ENCODE measurements around the gene SGMS2. TPM values are rescaled to one million over a fixed set of nuclear protein-coding genes. Genes with fewer than 3 reads are reported as not detected.

The SGMS2 gene
- total RNA-seq, 1 experiment from 2014 or later, result 58.7 TPM

GRCh38 chr4:107915220-107915619 lies 90.5 kb downstream of the SGMS2 start:
- Histone ChIP-seq H3F3A (ENCODE audit: low read length, unreplicated experiment) (no peaks in the 10 kb centered on the region), H3K4me1 (ENCODE audit: insufficient read depth, low read length) (no peaks in the 10 kb centered on the region), H3K4me2 (ENCODE audit: low read length) (no peak overlapping the region), H3K36me3 (ENCODE audit: low read depth, low read length) (no peaks in the 10 kb centered on the region), H3K9ac (ENCODE audit: low read length) (no peak overlapping the region), H2AFZ (ENCODE audit: low read length) (no peak overlapping the region), H3K4me3 (ENCODE audit: low read length) (no peak overlapping the region), H3K9me2 (replicated peaks; ENCODE audit: low read length) (no peaks in the 10 kb centered on the region), H4K20me1 (ENCODE audit: low read length) (no peaks in the 10 kb centered on the region), H3K9me3 (ENCODE audit: low read length) (no peaks in the 10 kb centered on the region), H3K27me3 (ENCODE audit: low read length) (no peaks in the 10 kb centered on the region), H3K27ac (ENCODE audit: low read length) (no peak overlapping the region), H3K79me2 (ENCODE audit: low read length) (no peaks in the 10 kb centered on the region)
- ATAC-seq (no peak), DNase-seq (no peak)
- BruUV-seq (replicated peaks), result no TSS peak
- intact Hi-C loops (cut with micrococcal nuclease), result no loop called here
- CTCF ChIA-PET, result no interaction called here
- POLR2A ChIA-PET (ENCODE audit: unreplicated experiment), result no interaction called here
- TF ChIP-seq EZH2phosphoT487 (IDR thresholded peaks at IDR 0.05; ENCODE audit: borderline replicate concordance, low read length) (no peak), CTCF (conservative IDR thresholded peaks at IDR 0.05; ENCODE audit: low read depth, low read length) (no peak), EZH2 (IDR thresholded peaks at IDR 0.05; ENCODE audit: low read length, unreplicated experiment) (no peak)

DNA sequence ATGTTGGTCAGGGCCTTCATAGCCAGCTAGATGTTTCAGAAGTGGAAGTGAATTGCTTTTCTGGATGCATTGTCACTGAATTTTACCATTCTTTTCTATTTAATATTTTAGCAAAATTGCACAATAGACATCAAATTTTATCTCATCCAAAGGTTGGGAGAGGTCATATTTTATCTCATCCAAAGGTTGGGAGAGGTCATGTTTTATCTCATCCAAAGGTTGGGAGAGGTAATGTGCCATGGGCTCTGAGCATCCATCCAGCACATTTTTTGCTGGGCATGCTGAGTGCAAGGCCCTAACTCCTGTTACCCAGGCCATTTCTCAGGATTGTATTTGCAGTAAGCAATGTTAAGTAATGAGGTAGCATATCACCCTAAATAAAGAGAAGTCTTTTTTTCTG lies 91.9 kb downstream of the SGMS2 start:
- no peaks in the 10 kb centered on the region for H3F3A ChIP-seq (ENCODE audit: low read length, unreplicated experiment)
- no peaks in the 10 kb centered on the region for H3K9me3 ChIP-seq (ENCODE audit: low read length)
- ATAC-seq, result no peak

GRCh38 chr4:107917500-107917899 lies 92.8 kb downstream of the SGMS2 start:
- Histone ChIP-seq H4K20me1 (ENCODE audit: low read length) (no peaks in the 10 kb centered on the region), H3K9me3 (ENCODE audit: low read length) (no peaks in the 10 kb centered on the region), H3K9ac (ENCODE audit: low read length) (no peak overlapping the region), H3K27me3 (ENCODE audit: low read length) (no peaks in the 10 kb centered on the region), H3F3A (ENCODE audit: low read length, unreplicated experiment) (no peaks in the 10 kb centered on the region), H3K4me2 (ENCODE audit: low read length) (no peak overlapping the region), H3K4me1 (ENCODE audit: insufficient read depth, low read length) (0 out of 2 replicates have a peak, but pooled peaks cover 5% of the 10 kb centered on the region), H3K36me3 (ENCODE audit: low read depth, low read length) (no peaks in the 10 kb centered on the region), H3K27ac (ENCODE audit: low read length) (no peak overlapping the region), H2AFZ (ENCODE audit: low read length) (no peak overlapping the region), H3K9me2 (replicated peaks; ENCODE audit: low read length) (no peaks in the 10 kb centered on the region), H3K4me3 (ENCODE audit: low read length) (no peak overlapping the region), H3K79me2 (ENCODE audit: low read length) (no peaks in the 10 kb centered on the region)
- CTCF ChIA-PET, result no interaction called here
- no peak for DNase-seq
- intact Hi-C loops (cut with micrococcal nuclease), result no loop called here
- no TSS peak for BruUV-seq (replicated peaks)
- no peak for ATAC-seq
- no peak for TF ChIP-seq EZH2 (IDR thresholded peaks at IDR 0.05; ENCODE audit: low read length, unreplicated experiment)
- no peak for TF ChIP-seq EZH2phosphoT487 (IDR thresholded peaks at IDR 0.05; ENCODE audit: borderline replicate concordance, low read length)
- TF ChIP-seq CTCF (conservative IDR thresholded peaks at IDR 0.05; ENCODE audit: low read depth, low read length), result no peak
- POLR2A ChIA-PET (ENCODE audit: unreplicated experiment), result no interaction called here

More for the DNA sequence above, 91.9 kb downstream of the SGMS2 start:
- no peak overlapping the region for H3K27ac ChIP-seq (ENCODE audit: low read length)
- no peaks in the 10 kb centered on the region for H3K9me2 ChIP-seq (replicated peaks; ENCODE audit: low read length)
- no peaks in the 10 kb centered on the region for H3K4me1 ChIP-seq (ENCODE audit: insufficient read depth, low read length)
- ChIA-PET POLR2A (ENCODE audit: unreplicated experiment) (no interaction called here), CTCF (no interaction called here)
- no peak for DNase-seq
- no peaks in the 10 kb centered on the region for H3K27me3 ChIP-seq (ENCODE audit: low read length)
- no peak overlapping the region for H3K4me2 ChIP-seq (ENCODE audit: low read length)
- BruUV-seq (replicated peaks), result no TSS peak
- TF ChIP-seq EZH2 (IDR thresholded peaks at IDR 0.05; ENCODE audit: low read length, unreplicated experiment), result no peak
- no peaks in the 10 kb centered on the region for H3K79me2 ChIP-seq (ENCODE audit: low read length)
- H3K4me3 ChIP-seq (ENCODE audit: low read length), result no peak overlapping the region
- H2AFZ ChIP-seq (ENCODE audit: low read length), result no peak overlapping the region
- no peak overlapping the region for H3K9ac ChIP-seq (ENCODE audit: low read length)
- intact Hi-C loops (cut with micrococcal nuclease), result no loop called here
- H3K36me3 ChIP-seq (ENCODE audit: low read depth, low read length), result no peaks in the 10 kb centered on the region
- no peaks in the 10 kb centered on the region for H4K20me1 ChIP-seq (ENCODE audit: low read length)

Measured in PC-3 (cell line).